ENCODE results near the gene MEIS1. TPM values are rescaled to one million over a fixed set of nuclear protein-coding genes. Genes with fewer than 3 reads are reported as not detected.

MEIS1 gene
- total RNA-seq, 6 experiments from 2014 or later = 3.1 to 8.8 (median 4.2) TPM

- peaks cover 0 to 41% (median 20%) of the 10 kb centered on the region in 4 donors for H3K4me1 ChIP-seq
- H3K27me3 ChIP-seq = no peaks in the 10 kb centered on the region
Observed at GRCh38 chr2:66495788-66496640, 61.1 kb downstream of the MEIS1 start.

GRCh38 chr2:66496670-66497420 is 61.9 kb downstream of the MEIS1 start:
- TF ChIP-seq, protein P1, sequence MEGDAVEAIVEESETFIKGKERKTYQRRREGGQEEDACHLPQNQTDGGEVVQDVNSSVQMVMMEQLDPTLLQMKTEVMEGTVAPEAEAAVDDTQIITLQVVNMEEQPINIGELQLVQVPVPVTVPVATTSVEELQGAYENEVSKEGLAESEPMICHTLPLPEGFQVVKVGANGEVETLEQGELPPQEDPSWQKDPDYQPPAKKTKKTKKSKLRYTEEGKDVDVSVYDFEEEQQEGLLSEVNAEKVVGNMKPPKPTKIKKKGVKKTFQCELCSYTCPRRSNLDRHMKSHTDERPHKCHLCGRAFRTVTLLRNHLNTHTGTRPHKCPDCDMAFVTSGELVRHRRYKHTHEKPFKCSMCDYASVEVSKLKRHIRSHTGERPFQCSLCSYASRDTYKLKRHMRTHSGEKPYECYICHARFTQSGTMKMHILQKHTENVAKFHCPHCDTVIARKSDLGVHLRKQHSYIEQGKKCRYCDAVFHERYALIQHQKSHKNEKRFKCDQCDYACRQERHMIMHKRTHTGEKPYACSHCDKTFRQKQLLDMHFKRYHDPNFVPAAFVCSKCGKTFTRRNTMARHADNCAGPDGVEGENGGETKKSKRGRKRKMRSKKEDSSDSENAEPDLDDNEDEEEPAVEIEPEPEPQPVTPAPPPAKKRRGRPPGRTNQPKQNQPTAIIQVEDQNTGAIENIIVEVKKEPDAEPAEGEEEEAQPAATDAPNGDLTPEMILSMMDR (IDR thresholded peaks at IDR 0.05) = no peak
- TF ChIP-seq POLR2A (IDR thresholded peaks at IDR 0.05) = no peak
- intact Hi-C loops (cut with DNase I) = no loop called here
- Histone ChIP-seq H3K4me3 (peak overlapping the region in 1 of 3 donors; percentile 10), H3K36me3 (no peaks in the 10 kb centered on the region), H3K9me3 (no peaks in the 10 kb centered on the region), H3K27me3 (no peaks in the 10 kb centered on the region), H3K4me1 (peaks cover 0 to 37% (median 20%) of the 10 kb centered on the region in 4 donors), H3K27ac (peak overlapping the region; percentile 35 to 94 (median 83))
- DNase-seq (no peak), ATAC-seq (peak; percentile 17 to 57 (median 30))
- WGBS (ENCODE audit: insufficient coverage, low coverage, low lambda C conversion rate, missing lambda C conversion rate) = 31% methylated on average over 5 of the region's 5 CpGs

More at GRCh38 chr2:66495788-66496640, 61.1 kb downstream of the MEIS1 start:
- DNase-seq (peak; percentile 58 to 77 (median 77)), ATAC-seq (peak; percentile 84 to 90 (median 88))
- intact Hi-C loops (cut with DNase I) = no loop called here
- no peaks in the 10 kb centered on the region for H3K36me3 ChIP-seq
- H3K4me3 ChIP-seq = peak overlapping the region in 1 of 3 donors; percentile 10
- no peak for TF ChIP-seq POLR2A (IDR thresholded peaks at IDR 0.05)
- TF ChIP-seq, protein P1 (IDR thresholded peaks at IDR 0.05) = peak in 2 of 4 donors; percentile 10 to 15
- H3K9me3 ChIP-seq = no peaks in the 10 kb centered on the region
- WGBS (ENCODE audit: insufficient coverage, low coverage, low lambda C conversion rate, missing lambda C conversion rate) = 34% methylated on average over 10 of the region's 13 CpGs
- H3K27ac ChIP-seq = peak overlapping the region; percentile 35 to 94 (median 83)

GRCh38 chr2:66497431-66498288 is 62.7 kb downstream of the MEIS1 start:
- no peak for TF ChIP-seq POLR2A (IDR thresholded peaks at IDR 0.05)
- TF ChIP-seq, protein P1 (IDR thresholded peaks at IDR 0.05) = no peak
- 85% methylated on average over 6 of the region's 6 CpGs for WGBS (ENCODE audit: insufficient coverage, low coverage, low lambda C conversion rate, missing lambda C conversion rate)
- intact Hi-C loops (cut with DNase I) = no loop called here
- Histone ChIP-seq H3K4me3 (no peak overlapping the region), H3K9me3 (no peaks in the 10 kb centered on the region), H3K27me3 (no peaks in the 10 kb centered on the region), H3K27ac (peak overlapping the region in 1 of 3 donors; percentile 94), H3K4me1 (peaks cover 0 to 37% (median 20%) of the 10 kb centered on the region in 4 donors), H3K36me3 (no peaks in the 10 kb centered on the region)
- ATAC-seq = no peak
- DNase-seq = no peak
